Uterus (tissue), 2 donors: ENCODE measurements around the gene PPP2R5E.

Experiments used
- CTCF ChIP-seq, 4 experiments: fragments of 200-600 bp in 2 of 4; fragments of 450-650 bp in 2 of 4; sonication (generic) in 2 of 4; IDR thresholded peaks; one replicate each; pipeline ENCODE4 v1.5.1; 2016 to 2019; ENCODE audit warnings: antibody characterized with exemption in 4 of 4, mild to moderate bottlenecking in 2 of 4, moderate library complexity in 1 of 4
- POLR2A ChIP-seq, 2 donors: fragments of 450-650 bp; IDR thresholded peaks; one replicate each; pipeline ENCODE4 v1.6.1; 2016; ENCODE audit warnings: antibody characterized with exemption in 2 of 2, mild to moderate bottlenecking in 1 of 2, moderate library complexity in 1 of 2

- TF ChIP-seq POLR2A (IDR thresholded peaks at IDR 0.05) = no peak
- TF ChIP-seq CTCF (IDR thresholded peaks at IDR 0.05) = no peak
Observed at GRCh38 chr14:63474111-63474510, 69.1 kb downstream of the PPP2R5E start.
